ENCODE results near the gene NPTXR. TPM values are rescaled to one million over a fixed set of nuclear protein-coding genes. Genes with fewer than 3 reads are reported as not detected.

Gene NPTXR
- total and polyA plus RNA-seq, 8 donors = 0.46 to 19.6 (median 2.3) TPM

Other genes with a start within 250 kb of the NPTXR start
- gene FAM227A, start 187.6 kb downstream of the NPTXR start, total RNA-seq = 10 to 100 TPM in 1 of 5 donors, 1 to 10 TPM in 2, under 1 TPM in 2; under 0.01 to 39.1 (median 1.2) TPM
- gene FAM227A, start 187.6 kb downstream of the NPTXR start, polyA plus RNA-seq = 1 to 10 TPM in 1 of 3 donors, under 1 TPM in 2; 0.23 to 2.0 (median 0.44) TPM
- gene CBY1, start 187.4 kb downstream of the NPTXR start, total RNA-seq = 10 to 100 TPM in 2 of 5 donors, 1 to 10 TPM in 3; 1.8 to 38.4 (median 9.9) TPM
- gene CBY1, start 187.4 kb downstream of the NPTXR start, polyA plus RNA-seq = 10 to 100 TPM; 40.9 to 43.6 (median 41.3) TPM
- gene TOMM22, start 162.1 kb downstream of the NPTXR start, total RNA-seq = 10 to 100 TPM; 22.6 to 66.5 (median 26.1) TPM
- gene TOMM22, start 162.1 kb downstream of the NPTXR start, polyA plus RNA-seq = 10 to 100 TPM; 31.5 to 58.2 (median 43.3) TPM
- gene JOSD1, start 143.1 kb downstream of the NPTXR start, total RNA-seq = 10 to 100 TPM; 21.0 to 66.1 (median 35.7) TPM
- gene JOSD1, start 143.1 kb downstream of the NPTXR start, polyA plus RNA-seq = 10 to 100 TPM; 17.9 to 45.1 (median 20.8) TPM
- gene GTPBP1, start 138.1 kb downstream of the NPTXR start, total RNA-seq = 100 to 1,000 TPM in 1 of 5 donors, 10 to 100 TPM in 4; 23.8 to 199 (median 41.6) TPM
- gene GTPBP1, start 138.1 kb downstream of the NPTXR start, polyA plus RNA-seq = 10 to 100 TPM in 2 of 3 donors, 1 to 10 TPM in 1; 9.2 to 18.6 (median 11.0) TPM
- gene SUN2, start 88.0 kb downstream of the NPTXR start, total RNA-seq = 100 to 1,000 TPM; 108 to 387 (median 142) TPM
- 10 to 100 TPM; 25.3 to 51.8 (median 26.4) TPM for gene SUN2, start 88.0 kb downstream of the NPTXR start, polyA plus RNA-seq
- 10 to 100 TPM in 4 of 5 donors, under 1 TPM in 1; 0.58 to 33.0 (median 11.2) TPM for gene DNAL4, start 49.9 kb downstream of the NPTXR start, total RNA-seq
- 10 to 100 TPM; 15.9 to 22.5 (median 21.4) TPM for gene DNAL4, start 49.9 kb downstream of the NPTXR start, polyA plus RNA-seq
- gene CBX6, start 28.2 kb upstream of the NPTXR start, total RNA-seq = 10 to 100 TPM; 15.4 to 46.0 (median 32.9) TPM
- 10 to 100 TPM in 2 of 3 donors, 1 to 10 TPM in 1; 8.9 to 20.3 (median 14.6) TPM for gene CBX6, start 28.2 kb upstream of the NPTXR start, polyA plus RNA-seq
- 1 to 10 TPM in 2 of 5 donors, not detected in 3; 1.8 to 3.3 TPM for gene APOBEC3A, start 113.6 kb upstream of the NPTXR start, total RNA-seq
- 1 to 10 TPM in 2 of 3 donors, not detected in 1; 1.2 to 1.9 TPM for gene APOBEC3A, start 113.6 kb upstream of the NPTXR start, polyA plus RNA-seq
- gene APOBEC3B, start 138.3 kb upstream of the NPTXR start, total RNA-seq = 1 to 10 TPM in 2 of 5 donors, not detected in 3; 1.1 to 4.8 TPM
- 1 to 10 TPM; 1.7 to 8.7 (median 3.8) TPM for gene APOBEC3B, start 138.3 kb upstream of the NPTXR start, polyA plus RNA-seq
- 10 to 100 TPM in 1 of 5 donors, 1 to 10 TPM in 4; 1.2 to 11.6 (median 2.0) TPM for gene APOBEC3C, start 170.2 kb upstream of the NPTXR start, total RNA-seq
- 10 to 100 TPM; 12.1 to 15.4 (median 14.9) TPM for gene APOBEC3C, start 170.2 kb upstream of the NPTXR start, polyA plus RNA-seq
- 1 to 10 TPM in 3 of 5 donors, under 1 TPM in 1, not detected in 1; 0.29 to 5.3 (median 2.4) TPM for gene APOBEC3D, start 177.1 kb upstream of the NPTXR start, total RNA-seq
- gene APOBEC3D, start 177.1 kb upstream of the NPTXR start, polyA plus RNA-seq = 1 to 10 TPM; 1.3 to 3.3 (median 2.9) TPM
- gene APOBEC3F, start 196.8 kb upstream of the NPTXR start, total RNA-seq = 1 to 10 TPM in 3 of 5 donors, under 1 TPM in 1, not detected in 1; 0.89 to 4.1 (median 2.3) TPM
- gene APOBEC3F, start 196.8 kb upstream of the NPTXR start, polyA plus RNA-seq = 1 to 10 TPM; 4.1 to 8.2 (median 4.6) TPM
- 10 to 100 TPM in 1 of 5 donors, 1 to 10 TPM in 2, under 1 TPM in 1, not detected in 1; 0.45 to 19.6 (median 3.6) TPM for gene APOBEC3G, start 233.2 kb upstream of the NPTXR start, total RNA-seq
- gene APOBEC3G, start 233.2 kb upstream of the NPTXR start, polyA plus RNA-seq = 1 to 10 TPM; 4.1 to 9.3 (median 7.0) TPM